AML-193 (cell line): ENCODE data around the gene ADK.
A peak's percentile ranks its signal among the peaks of the same experiment; 100 is the strongest.
"Not testable (repeated sequence)": the region's sequence is repeated elsewhere in the genome, so short reads cannot be mapped to it uniquely, and the experiment has no call there.

Source experiments
- DNase-seq, 2 experiments: peaks; one replicate each; lab custom pipeline; 2025; lab: John Stamatoyannopoulos, UW

Gene ADK

GRCh38 chr10:74490551-74490950, 339.5 kb downstream of the ADK start:
- DNase-seq: no peak

GRCh38 chr10:74491014-74491413, 340.0 kb downstream of the ADK start:
- no peak for DNase-seq

- DNase-seq: not testable (repeated sequence)
Observed at GRCh38 chr10:74496276-74496675, 345.3 kb downstream of the ADK start.

GRCh38 chr10:74498664-74499063, 347.6 kb downstream of the ADK start:
- not testable (repeated sequence) for DNase-seq

GRCh38 chr10:74500026-74500704, 349.1 kb downstream of the ADK start:
- no peak for DNase-seq

- no peak for DNase-seq
Observed at GRCh38 chr10:74500816-74501215, 349.8 kb downstream of the ADK start.

- DNase-seq: peak; percentile 32 to 47
Observed at GRCh38 chr10:74502963-74503608, 352.1 kb downstream of the ADK start.

GRCh38 chr10:74507951-74508350, 356.9 kb downstream of the ADK start:
- DNase-seq: no peak

- DNase-seq: no peak
Observed at GRCh38 chr10:74510594-74510993, 359.6 kb downstream of the ADK start.

- no peak for DNase-seq
Observed at GRCh38 chr10:74511051-74511450, 360.0 kb downstream of the ADK start.

- no peak for DNase-seq
Observed at GRCh38 chr10:74514322-74514721, 363.3 kb downstream of the ADK start.

- DNase-seq: no peak
Observed at GRCh38 chr10:74518061-74518460, 367.0 kb downstream of the ADK start.

GRCh38 chr10:74521526-74521925, 370.5 kb downstream of the ADK start:
- DNase-seq: no peak

- no peak for DNase-seq
Observed at GRCh38 chr10:74523199-74523598, 372.2 kb downstream of the ADK start.

- no peak for DNase-seq
Observed at GRCh38 chr10:74525885-74526284, 374.9 kb downstream of the ADK start.

GRCh38 chr10:74527611-74528010, 376.6 kb downstream of the ADK start:
- DNase-seq: not testable (repeated sequence)

GRCh38 chr10:74529205-74529604, 378.2 kb downstream of the ADK start:
- peak in 1 of 2 experiments; percentile 1 for DNase-seq

- no peak for DNase-seq
Observed at GRCh38 chr10:74530981-74531380, 380.0 kb downstream of the ADK start.

GRCh38 chr10:74539317-74539716, 388.3 kb downstream of the ADK start:
- DNase-seq: no peak

- no peak for DNase-seq
Observed at GRCh38 chr10:74541375-74541774, 390.4 kb downstream of the ADK start.

- DNase-seq: no peak
Observed at GRCh38 chr10:74542077-74542476, 391.1 kb downstream of the ADK start.

- DNase-seq: no peak
Observed at GRCh38 chr10:74543276-74543675, 392.3 kb downstream of the ADK start.

- DNase-seq: no peak
Observed at GRCh38 chr10:74544106-74544505, 393.1 kb downstream of the ADK start.

GRCh38 chr10:74548676-74549075, 397.7 kb downstream of the ADK start:
- DNase-seq: no peak
